ENCODE data around the gene PHF1. TPM values are rescaled to one million over a fixed set of nuclear protein-coding genes. Genes with fewer than 3 reads are reported as not detected.
"Not testable (repeated sequence)": the region's sequence is repeated elsewhere in the genome, so short reads cannot be mapped to it uniquely, and the experiment has no call there.

PHF1 gene
- total RNA-seq, 2 experiments from 2014 or later: 46.4 to 51.4 TPM

- H3K9me3 Mint-ChIP-seq, CTCF ChIA-PET, DNase-seq, H3K27me3 Mint-ChIP-seq, POLR2A ChIA-PET, H3K4me3 Mint-ChIP-seq: not testable (repeated sequence)
- H3K27ac Mint-ChIP-seq: peak overlapping the region; percentile 31
- H3K36me3 Mint-ChIP-seq (ENCODE audit: low read depth): peaks cover 75% of the 10 kb centered on the region
- H3K4me1 Mint-ChIP-seq: peaks cover 37% of the 10 kb centered on the region
These were observed 12.2 kb upstream of the PHF1 start for GRCh38 chr6:33398601-33399000.

GRCh38 chr6:33399881-33400280 lies 10.9 kb upstream of the PHF1 start:
- Mint-ChIP-seq H3K4me1 (peaks cover 36% of the 10 kb centered on the region), H3K36me3 (ENCODE audit: low read depth) (peaks cover 76% of the 10 kb centered on the region)
- H3K4me3 Mint-ChIP-seq, H3K27me3 Mint-ChIP-seq, H3K27ac Mint-ChIP-seq, DNase-seq, POLR2A ChIA-PET, CTCF ChIA-PET, H3K9me3 Mint-ChIP-seq: not testable (repeated sequence)

GRCh38 chr6:33404884-33405283 lies 5.9 kb upstream of the PHF1 start:
- no peak overlapping the region for H3K4me3 Mint-ChIP-seq
- H3K27ac Mint-ChIP-seq: no peak overlapping the region
- DNase-seq: no peak
- H3K4me1 Mint-ChIP-seq: peaks cover 40% of the 10 kb centered on the region
- POLR2A ChIA-PET: interaction anchor here (0.8 to 1.9 kb wide), 4 partner anchors 9 to 20 kb away, joined by 3 to 12 read pairs (median 3); partner anchors contain the start of gene KIFC1
- CTCF ChIA-PET: no interaction called here
- peaks cover 83% of the 10 kb centered on the region for H3K36me3 Mint-ChIP-seq (ENCODE audit: low read depth)
- H3K9me3 Mint-ChIP-seq: no peaks in the 10 kb centered on the region
- H3K27me3 Mint-ChIP-seq: no peaks in the 10 kb centered on the region

- no peaks in the 10 kb centered on the region for H3K9me3 Mint-ChIP-seq
- ChIA-PET POLR2A (interaction anchor here (0.8 to 1.9 kb wide), 4 partner anchors 10 to 20 kb away, joined by 3 to 12 read pairs (median 3); partner anchors contain the start of gene KIFC1), CTCF (interaction anchor here (0.6 kb wide), 1 partner anchor 147 kb away, joined by 3 read pairs; no protein-coding TSS in a partner anchor)
- no peaks in the 10 kb centered on the region for H3K27me3 Mint-ChIP-seq
- peak; percentile 54 for DNase-seq
- peaks cover 78% of the 10 kb centered on the region for H3K36me3 Mint-ChIP-seq (ENCODE audit: low read depth)
- H3K4me3 Mint-ChIP-seq: no peak overlapping the region
- peak overlapping the region; percentile 67 for H3K27ac Mint-ChIP-seq
- peaks cover 43% of the 10 kb centered on the region for H3K4me1 Mint-ChIP-seq
These were observed 5.4 kb upstream of the PHF1 start for GRCh38 chr6:33405386-33405940.

- no peaks in the 10 kb centered on the region for H3K27me3 Mint-ChIP-seq
- H3K4me3 Mint-ChIP-seq: no peak overlapping the region
- peaks cover 75% of the 10 kb centered on the region for H3K36me3 Mint-ChIP-seq (ENCODE audit: low read depth)
- no peak for DNase-seq
- H3K4me1 Mint-ChIP-seq: peaks cover 43% of the 10 kb centered on the region
- H3K9me3 Mint-ChIP-seq: no peaks in the 10 kb centered on the region
- peak overlapping the region; percentile 67 for H3K27ac Mint-ChIP-seq
- ChIA-PET POLR2A (interaction anchor here (1.9 kb wide), 1 partner anchor 13 kb away, joined by 12 read pairs; the partner anchor contains the start of gene KIFC1), CTCF (interaction anchor here (0.6 kb wide), 1 partner anchor 148 kb away, joined by 3 read pairs; no protein-coding TSS in a partner anchor)
These were observed 4.7 kb upstream of the PHF1 start for GRCh38 chr6:33406126-33406525.

GRCh38 chr6:33407132-33407718 lies 3.6 kb upstream of the PHF1 start:
- Mint-ChIP-seq H3K4me3 (no peak overlapping the region), H3K27me3 (no peaks in the 10 kb centered on the region), H3K27ac (no peak overlapping the region), H3K9me3 (no peaks in the 10 kb centered on the region), H3K36me3 (ENCODE audit: low read depth) (peaks cover 67% of the 10 kb centered on the region), H3K4me1 (peaks cover 51% of the 10 kb centered on the region)
- no peak for DNase-seq
- CTCF ChIA-PET: interaction anchor here (1.9 kb wide), 1 partner anchor 108 kb away, joined by 4 read pairs; no protein-coding TSS in a partner anchor
- POLR2A ChIA-PET: interaction anchor here (0.6 to 1.4 kb wide), 5 partner anchors 10 to 110 kb away, joined by 3 to 5 read pairs (median 3); no protein-coding TSS in a partner anchor

- H3K4me1 Mint-ChIP-seq: peaks cover 59% of the 10 kb centered on the region
- H3K27me3 Mint-ChIP-seq: no peaks in the 10 kb centered on the region
- peaks cover 65% of the 10 kb centered on the region for H3K36me3 Mint-ChIP-seq (ENCODE audit: low read depth)
- DNase-seq: peak; percentile 99
- H3K4me3 Mint-ChIP-seq: peak overlapping the region; percentile 80
- ChIA-PET POLR2A (interaction anchor here (0.7 to 2.9 kb wide), 12 partner anchors 8 to 378 kb away, joined by 3 to 22 read pairs (median 6); partner anchors contain the start of genes CUTA, KIFC1, RPS18 and SYNGAP1), CTCF (interaction anchor here (0.6 to 1.3 kb wide), 8 partner anchors 9 to 302 kb away, joined by 3 to 4 read pairs (median 3); partner anchors contain the start of gene UQCC2)
- H3K27ac Mint-ChIP-seq: peak overlapping the region; percentile 97
- H3K9me3 Mint-ChIP-seq: no peaks in the 10 kb centered on the region
These were observed 634 bp upstream of the PHF1 start for GRCh38 chr6:33410050-33410710.

GRCh38 chr6:33411632-33412005 lies 805 bp downstream of the PHF1 start:
- no peaks in the 10 kb centered on the region for H3K9me3 Mint-ChIP-seq
- H3K4me1 Mint-ChIP-seq: peaks cover 61% of the 10 kb centered on the region
- H3K27ac Mint-ChIP-seq: peak overlapping the region; percentile 70
- H3K27me3 Mint-ChIP-seq: no peaks in the 10 kb centered on the region
- H3K36me3 Mint-ChIP-seq (ENCODE audit: low read depth): peaks cover 59% of the 10 kb centered on the region
- CTCF ChIA-PET: interaction anchor here (1.7 kb wide), 1 partner anchor 13 kb away, joined by 4 read pairs; no protein-coding TSS in a partner anchor
- peak overlapping the region; percentile 66 for H3K4me3 Mint-ChIP-seq
- DNase-seq: no peak
- POLR2A ChIA-PET: interaction anchor here (0.8 to 2.8 kb wide), 9 partner anchors 14 to 443 kb away, joined by 3 to 22 read pairs (median 3); partner anchors contain the start of genes BAK1, BRD2, RPS18 and VPS52

- H3K4me1 Mint-ChIP-seq: peaks cover 63% of the 10 kb centered on the region
- no peak for DNase-seq
- POLR2A ChIA-PET: interaction anchor here (0.8 to 2.8 kb wide), 10 partner anchors 13 to 444 kb away, joined by 3 to 22 read pairs (median 3); partner anchors contain the start of genes BAK1, BRD2, RPS18 and VPS52
- peak overlapping the region; percentile 65 for H3K27ac Mint-ChIP-seq
- CTCF ChIA-PET: interaction anchor here (1.7 kb wide), 1 partner anchor 12 kb away, joined by 4 read pairs; no protein-coding TSS in a partner anchor
- H3K9me3 Mint-ChIP-seq: no peaks in the 10 kb centered on the region
- peak overlapping the region; percentile 46 for H3K4me3 Mint-ChIP-seq
- H3K36me3 Mint-ChIP-seq (ENCODE audit: low read depth): peaks cover 56% of the 10 kb centered on the region
- no peaks in the 10 kb centered on the region for H3K27me3 Mint-ChIP-seq
These were observed 1.6 kb downstream of the PHF1 start for GRCh38 chr6:33412140-33413009.

GRCh38 chr6:33413241-33414120 lies 2.7 kb downstream of the PHF1 start:
- H3K4me1 Mint-ChIP-seq: peaks cover 66% of the 10 kb centered on the region
- H3K27ac Mint-ChIP-seq: peak overlapping the region; percentile 36
- no peaks in the 10 kb centered on the region for H3K9me3 Mint-ChIP-seq
- ChIA-PET CTCF (no interaction called here), POLR2A (interaction anchor here (1.4 kb wide), 1 partner anchor 17 kb away, joined by 3 read pairs; no protein-coding TSS in a partner anchor)
- no peak for DNase-seq
- peaks cover 47% of the 10 kb centered on the region for H3K36me3 Mint-ChIP-seq (ENCODE audit: low read depth)
- no peaks in the 10 kb centered on the region for H3K27me3 Mint-ChIP-seq
- no peak overlapping the region for H3K4me3 Mint-ChIP-seq

- no peak for DNase-seq
- H3K4me3 Mint-ChIP-seq: no peak overlapping the region
- H3K36me3 Mint-ChIP-seq (ENCODE audit: low read depth): peaks cover 41% of the 10 kb centered on the region
- no peak overlapping the region for H3K27ac Mint-ChIP-seq
- ChIA-PET CTCF (interaction anchor here (1.0 kb wide), 1 partner anchor 102 kb away, joined by 3 read pairs; no protein-coding TSS in a partner anchor), POLR2A (no interaction called here)
- peaks cover 71% of the 10 kb centered on the region for H3K4me1 Mint-ChIP-seq
- H3K27me3 Mint-ChIP-seq: no peaks in the 10 kb centered on the region
- no peaks in the 10 kb centered on the region for H3K9me3 Mint-ChIP-seq
These were observed 3.9 kb downstream of the PHF1 start for GRCh38 chr6:33414592-33415271.
